GM23248 (cell line): ENCODE data around the gene ARAP2.

ENCODE experiments used
- EZH2 ChIP-seq: fragments of 200-600 bp; sonication (generic); IDR thresholded peaks from 2 replicates; pipeline ENCODE4 v1.6.1; 2018; ENCODE audit warnings: antibody characterized with exemption, mild to moderate bottlenecking; ENCODE audit not compliant: insufficient read depth, poor library complexity, severe bottlenecking
- EZH2phosphoT487 ChIP-seq: fragments of 200-600 bp; sonication (generic); IDR thresholded peaks from 2 replicates; pipeline ENCODE4 v1.6.1; 2018; ENCODE audit warnings: antibody characterized with exemption, moderate library complexity, mild to moderate bottlenecking, low read depth; ENCODE audit not compliant: insufficient read depth

DNA sequence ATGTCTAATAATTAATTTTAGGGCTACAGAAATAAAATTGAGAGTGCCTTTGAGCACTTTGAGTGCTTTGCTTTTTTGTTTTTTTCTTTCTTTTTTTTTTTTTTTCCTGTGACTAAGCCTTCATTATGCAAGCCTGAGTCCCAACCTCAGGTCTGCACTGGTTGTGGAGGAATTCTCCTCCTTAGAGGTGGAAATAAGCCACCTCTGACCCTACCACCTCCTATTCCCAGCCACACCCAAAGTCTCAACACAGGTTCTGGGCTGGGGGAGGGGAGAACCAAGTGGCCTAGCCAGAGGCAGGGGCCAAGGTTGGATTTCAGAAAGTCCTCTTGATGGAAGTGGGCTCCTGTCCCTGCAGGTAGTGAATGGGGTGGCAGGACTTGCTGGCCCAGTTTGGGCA lies 180.2 kb downstream of the ARAP2 start:
- TF ChIP-seq EZH2 (no peak), EZH2phosphoT487 (no peak)
